HG03039 (cell line): Measurements from ENCODE around the gene NUDT3.
"Not testable (repeated sequence)": the region's sequence is repeated elsewhere in the genome, so short reads cannot be mapped to it uniquely, and the experiment has no call there.

Experiments
- ATAC-seq: cut with Tn5 transposase; IDR thresholded peaks from one replicate; pipeline ENCODE4 v1.9.1; 2021; ENCODE audit warnings: mild to moderate bottlenecking, moderate library complexity; ENCODE audit not compliant: unreplicated experiment

NUDT3 gene

DNA sequence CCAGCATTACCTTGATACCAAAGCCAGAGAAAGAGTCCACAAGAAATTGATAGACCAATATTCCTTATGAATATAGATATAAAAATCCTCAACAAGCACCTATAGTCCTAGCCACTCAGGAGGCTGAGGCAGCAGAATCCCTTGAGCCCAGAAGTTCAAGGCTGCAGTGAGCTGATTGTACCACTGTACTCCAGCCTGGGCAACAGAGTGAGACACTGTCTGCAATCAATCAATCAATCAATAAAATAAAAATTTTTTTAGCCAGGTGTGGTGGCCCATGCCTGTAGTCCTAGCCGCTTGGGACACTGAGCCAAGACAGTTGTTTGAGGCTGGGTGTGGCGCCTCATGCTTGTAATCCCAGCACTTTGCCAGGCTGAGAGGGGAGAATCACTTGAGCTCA lies 124.7 kb downstream of the NUDT3 start:
- ATAC-seq = no peak

DNA sequence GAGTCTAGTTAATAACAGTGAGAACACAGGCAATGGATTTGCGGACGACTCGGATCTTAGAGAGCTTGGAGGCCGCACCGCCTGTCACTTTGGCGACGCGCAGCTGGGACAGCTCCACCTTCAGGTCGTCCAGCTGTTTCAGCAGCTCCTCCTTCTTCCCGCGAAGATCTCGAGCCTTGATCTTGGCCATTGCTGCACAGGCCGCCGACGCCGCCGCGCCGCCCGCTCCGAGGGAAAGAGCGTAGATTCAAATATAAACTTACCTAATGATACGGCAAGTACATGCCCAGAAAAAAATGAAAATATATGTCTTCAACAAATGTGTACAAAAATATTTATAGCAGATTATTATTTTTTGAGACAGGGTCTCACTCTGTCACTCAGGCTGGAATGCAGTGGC lies 129.0 kb downstream of the NUDT3 start:
- not testable (repeated sequence) for ATAC-seq

DNA sequence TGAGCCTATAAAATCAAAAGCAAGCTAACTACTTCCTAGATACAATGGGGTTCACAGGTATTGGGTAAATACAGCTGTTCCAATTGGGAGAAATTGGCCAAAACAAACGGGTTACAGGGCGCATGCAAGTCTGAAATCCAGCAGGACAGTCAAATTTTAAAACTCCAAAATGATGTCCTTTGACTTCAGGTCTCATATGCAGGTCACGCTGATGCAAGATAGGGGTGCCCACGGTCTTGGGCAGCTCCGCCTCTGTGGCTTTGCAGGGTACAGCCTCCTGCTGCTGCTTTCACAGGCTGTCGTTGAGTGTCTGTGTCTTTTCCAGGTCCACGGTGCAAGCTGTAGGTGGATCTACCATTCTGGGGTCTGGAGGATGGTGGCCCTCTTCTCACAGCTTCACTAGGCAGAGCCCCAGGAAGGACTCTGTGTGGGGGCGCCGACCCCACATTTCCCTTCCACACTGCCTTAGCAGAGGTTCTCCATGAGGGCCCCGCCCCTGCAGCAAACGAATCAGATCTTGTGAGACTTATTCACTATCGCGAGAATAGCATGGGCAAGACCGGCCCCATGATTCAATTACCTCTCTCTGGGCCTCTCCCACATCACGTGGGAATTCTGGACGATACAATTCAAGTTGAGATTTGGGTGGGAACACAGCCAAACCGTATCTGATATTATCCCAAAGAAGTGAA lies 131.7 kb downstream of the NUDT3 start:
- ATAC-seq = no peak

DNA sequence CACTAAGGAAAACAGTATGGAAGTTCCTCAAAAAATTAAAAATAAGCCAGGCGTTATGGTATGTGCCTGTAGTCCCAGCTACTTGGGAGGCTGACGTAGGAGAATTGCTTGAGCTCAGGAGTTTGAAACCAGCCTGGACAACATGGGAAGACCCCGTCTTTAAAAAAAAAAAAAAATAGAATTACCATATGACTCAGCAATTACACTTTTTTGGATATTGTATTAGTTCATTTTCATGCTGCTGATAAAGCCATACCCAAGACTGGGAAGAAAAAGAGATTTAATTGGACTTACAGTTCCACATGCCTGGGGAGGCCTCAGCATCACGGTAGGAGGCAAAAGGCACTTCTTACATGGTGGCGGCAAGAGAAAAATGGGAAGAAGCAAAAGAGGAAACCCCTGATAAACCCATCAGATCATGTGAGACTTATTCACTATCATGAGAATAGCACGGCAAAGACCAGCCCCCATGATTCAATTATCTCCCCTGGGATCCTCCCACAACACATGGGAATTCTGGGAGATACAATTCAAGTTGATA lies 132.9 kb downstream of the NUDT3 start:
- ATAC-seq = no peak

DNA sequence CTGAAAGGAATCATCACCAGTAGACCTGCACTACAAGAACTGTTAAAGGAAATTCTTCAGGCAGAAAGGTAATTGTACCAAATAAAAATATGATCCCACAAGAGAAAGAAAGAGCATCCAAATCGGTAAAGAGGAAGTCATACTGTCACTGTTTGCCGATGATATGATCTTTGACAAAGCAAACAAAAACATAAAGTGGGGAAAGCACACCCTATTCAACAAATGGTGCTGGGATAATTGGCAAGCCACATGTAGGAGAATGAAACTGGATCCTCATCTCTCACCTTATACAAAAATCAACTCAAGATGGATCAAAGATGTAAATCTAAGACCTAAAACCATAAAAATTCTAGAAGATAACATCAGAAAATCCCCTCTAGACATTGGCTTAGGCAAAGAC lies 140.1 kb downstream of the NUDT3 start:
- ATAC-seq = not testable (repeated sequence)

DNA sequence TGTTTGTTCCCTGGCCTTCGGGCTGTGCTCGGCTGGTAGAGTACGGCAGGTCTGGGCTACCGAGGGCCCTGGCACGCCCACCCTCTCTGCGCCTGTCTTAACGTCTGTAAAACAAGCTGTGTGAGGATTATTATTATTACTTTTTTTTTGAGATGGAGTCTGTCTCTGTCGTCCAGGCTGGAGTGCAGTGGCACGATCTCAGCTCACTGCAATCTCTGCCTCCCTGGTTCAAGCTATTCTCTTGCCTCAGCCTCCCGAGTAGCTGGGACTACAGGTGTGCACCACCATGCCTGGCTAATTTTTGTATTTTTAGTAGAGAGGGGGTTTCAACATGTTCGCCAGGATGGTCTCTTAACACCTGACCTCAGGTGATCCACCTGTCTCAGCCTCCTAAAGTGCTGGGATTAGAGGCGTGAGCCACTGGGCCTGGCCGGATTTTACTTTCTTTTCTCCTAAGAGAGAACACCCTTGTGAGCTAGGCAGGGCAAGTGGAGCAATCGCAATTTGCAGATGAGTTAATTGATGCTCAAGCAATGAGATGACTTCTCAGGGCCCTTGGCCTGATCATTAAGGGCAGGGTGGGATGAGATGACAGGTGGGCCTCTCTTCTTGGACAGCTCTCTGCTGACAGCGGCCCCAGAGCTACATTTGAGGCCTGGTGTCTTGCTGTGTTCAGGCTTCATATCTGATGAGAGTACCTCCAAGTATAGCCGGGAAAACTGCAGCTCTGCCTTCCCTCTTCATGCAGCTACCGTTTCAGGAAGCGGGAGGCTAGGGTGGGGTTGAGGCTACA lies 142.8 kb downstream of the NUDT3 start:
- ATAC-seq = peak; percentile 15

DNA sequence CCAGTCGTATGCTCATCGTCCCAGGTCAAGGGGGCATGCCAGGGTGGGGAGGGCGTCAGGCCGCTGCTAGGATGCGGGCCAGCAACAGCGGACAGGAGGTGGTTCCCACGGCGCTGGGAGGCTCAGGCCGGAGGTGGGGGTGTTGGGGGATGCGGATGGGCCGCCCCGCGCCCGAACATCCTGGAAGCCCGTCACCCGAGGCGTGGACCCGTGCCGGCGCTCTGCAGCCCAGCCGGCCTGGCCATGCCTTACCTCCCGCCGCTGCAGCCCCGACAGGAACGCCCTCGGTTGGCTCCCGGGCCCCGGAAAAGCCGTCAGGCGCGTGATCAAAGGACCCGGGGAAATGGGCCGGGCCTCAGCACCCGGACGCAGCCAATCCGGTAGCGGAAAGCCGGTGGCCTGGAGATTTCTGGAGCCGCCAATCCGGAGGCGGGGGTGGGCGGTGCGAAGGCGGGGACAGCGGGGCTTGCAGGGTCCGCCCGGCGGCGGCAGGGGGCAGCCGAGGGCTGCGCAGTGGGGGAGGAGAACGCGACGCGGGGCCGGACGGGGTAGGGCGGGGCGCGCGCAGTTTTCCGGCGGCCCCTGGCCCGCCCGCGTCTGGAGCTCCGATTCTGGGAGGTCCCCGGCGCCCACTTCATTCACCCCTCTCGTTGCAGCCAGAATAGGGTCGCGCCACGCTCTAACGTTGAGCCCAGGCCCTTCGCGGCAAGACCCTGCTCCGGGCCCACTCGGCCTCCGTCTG lies 143.6 kb downstream of the NUDT3 start, which contains the start of gene SMIM29:
Gene SMIM29, minus strand, starts transcription at position 280 of the 742 bp plus-strand sequence. CDS start 1,215 bp downstream, outside the sequence.
- peak; percentile 80 for ATAC-seq

DNA sequence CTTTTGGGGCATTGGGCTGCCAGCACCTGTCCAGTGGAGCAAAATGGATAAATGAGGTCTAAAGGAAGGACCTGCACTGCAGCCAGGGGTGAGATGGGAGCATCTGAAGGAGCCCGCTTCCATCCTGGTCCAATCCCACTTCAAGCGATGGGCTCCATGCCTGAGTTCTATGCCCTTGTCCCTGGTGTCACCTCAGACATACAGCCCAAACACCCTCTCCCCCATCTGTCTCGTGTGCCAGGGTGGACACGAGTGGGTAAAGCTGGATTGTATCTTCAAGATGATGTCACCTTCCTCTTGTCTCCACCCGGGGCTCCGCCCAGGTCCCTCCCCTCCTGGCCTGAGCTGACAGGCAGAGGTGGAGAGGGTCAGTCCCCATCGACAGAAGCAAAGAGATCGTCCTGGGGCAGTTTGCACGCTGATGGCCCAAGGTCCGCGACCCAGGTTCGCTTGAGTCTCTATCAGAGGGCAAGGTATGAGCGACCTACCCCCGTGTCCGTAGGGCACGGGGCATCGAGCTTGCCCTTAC lies 144.2 kb downstream of the NUDT3 start:
- peak; percentile 8 for ATAC-seq

DNA sequence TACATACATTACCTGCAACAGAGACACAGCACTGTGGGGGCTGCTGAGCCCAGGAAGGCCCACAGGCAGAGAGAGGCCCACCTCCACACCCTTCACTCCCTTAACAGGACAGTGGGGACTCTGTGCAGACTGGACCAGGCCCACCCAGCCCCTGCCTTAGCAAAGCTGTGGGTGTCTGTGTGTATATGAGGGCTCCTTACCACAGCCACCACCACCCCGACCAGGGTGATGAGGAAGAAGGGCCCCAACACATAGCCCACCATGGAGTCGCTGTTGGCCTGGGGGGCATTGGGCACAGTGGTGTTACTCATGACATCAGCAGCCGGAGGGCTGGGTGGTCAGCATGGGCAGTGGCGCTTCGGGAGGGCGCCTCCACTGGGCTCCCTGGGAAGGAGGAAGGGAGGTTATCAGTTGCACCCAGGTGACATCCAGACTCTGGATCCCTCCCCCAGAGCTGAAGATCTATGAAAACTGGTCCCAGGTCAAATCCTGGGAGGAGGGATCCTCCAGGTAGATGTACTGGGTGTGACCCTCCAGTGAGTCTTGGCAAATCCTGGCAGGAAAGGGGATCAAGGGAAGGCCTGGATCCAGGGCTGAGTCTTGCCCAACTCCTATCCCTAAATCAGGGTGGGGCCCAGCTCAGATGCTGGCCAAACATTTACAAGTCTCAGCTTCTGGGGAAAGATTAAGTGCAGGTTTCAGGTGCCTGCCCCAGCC lies 144.8 kb downstream of the NUDT3 start:
- no peak for ATAC-seq

DNA sequence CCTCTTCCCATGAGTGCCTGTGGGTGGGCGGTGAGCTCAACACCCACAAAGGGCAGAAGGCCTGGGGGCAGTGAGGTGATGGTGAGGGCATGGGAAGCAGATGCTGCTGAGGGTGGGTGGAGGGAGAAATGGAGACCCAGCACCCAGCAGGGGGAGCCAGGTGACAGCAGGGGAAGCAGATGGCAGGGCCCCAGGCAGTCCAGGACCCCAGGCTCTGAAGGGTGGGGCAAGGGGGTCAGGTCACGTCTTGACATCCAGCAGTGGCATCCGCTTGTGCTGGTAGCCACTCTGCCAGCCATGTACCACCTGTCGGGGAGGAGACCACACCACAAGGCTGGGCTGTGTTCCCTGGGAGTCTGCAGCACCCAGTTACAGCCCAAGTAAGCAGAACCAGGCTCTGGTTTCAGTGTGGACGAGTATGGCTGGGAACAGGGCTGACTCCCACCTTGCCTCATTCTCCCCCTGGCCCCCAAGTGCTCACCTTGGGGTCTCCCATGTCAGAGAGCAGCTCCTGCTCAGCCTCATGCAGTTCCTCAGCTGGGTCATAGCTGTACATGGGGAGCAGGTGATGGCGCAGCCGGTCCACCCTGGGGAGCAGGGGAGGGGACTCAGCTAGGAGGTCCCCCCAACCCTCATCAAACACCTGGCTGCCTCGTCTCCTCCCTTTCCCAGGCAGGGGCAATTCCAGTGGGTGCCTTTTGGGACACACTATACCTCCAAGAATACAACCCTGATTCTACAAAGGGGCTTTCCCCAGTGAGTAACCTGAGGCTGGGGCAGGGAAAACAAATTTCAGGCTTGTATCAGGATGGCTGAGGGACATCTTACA lies 145.7 kb downstream of the NUDT3 start:
- ATAC-seq = no peak

DNA sequence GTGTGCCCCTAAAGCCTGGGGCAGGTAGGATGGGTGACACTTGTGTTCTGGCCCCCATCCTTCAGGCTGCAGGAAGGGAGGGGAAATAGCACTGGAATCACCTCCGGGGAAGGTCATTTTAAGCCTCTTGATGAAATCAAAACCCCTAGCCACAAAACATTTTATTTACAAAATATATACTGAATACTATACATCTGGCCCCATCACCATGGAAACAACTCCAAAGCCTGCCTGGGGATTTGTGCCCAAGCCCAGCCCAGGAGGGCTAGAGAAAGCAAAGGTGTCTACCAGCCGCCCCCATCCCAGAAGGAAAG lies 146.3 kb downstream of the NUDT3 start:
- ATAC-seq = no peak

DNA sequence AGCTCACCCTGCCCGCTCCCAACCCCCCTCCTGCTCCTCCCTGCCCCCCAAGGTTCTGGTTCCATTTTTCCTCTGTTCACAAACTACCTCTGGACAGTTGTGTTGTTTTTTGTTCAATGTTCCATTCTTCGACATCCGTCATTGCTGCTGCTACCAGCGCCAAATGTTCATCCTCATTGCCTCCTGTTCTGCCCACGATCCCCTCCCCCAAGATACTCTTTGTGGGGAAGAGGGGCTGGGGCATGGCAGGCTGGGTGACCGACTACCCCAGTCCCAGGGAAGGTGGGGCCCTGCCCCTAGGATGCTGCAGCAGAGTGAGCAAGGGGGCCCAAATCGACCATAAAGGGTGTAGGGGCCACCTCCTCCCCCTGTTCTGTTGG lies 146.7 kb downstream of the NUDT3 start:
- ATAC-seq = not testable (repeated sequence)

DNA sequence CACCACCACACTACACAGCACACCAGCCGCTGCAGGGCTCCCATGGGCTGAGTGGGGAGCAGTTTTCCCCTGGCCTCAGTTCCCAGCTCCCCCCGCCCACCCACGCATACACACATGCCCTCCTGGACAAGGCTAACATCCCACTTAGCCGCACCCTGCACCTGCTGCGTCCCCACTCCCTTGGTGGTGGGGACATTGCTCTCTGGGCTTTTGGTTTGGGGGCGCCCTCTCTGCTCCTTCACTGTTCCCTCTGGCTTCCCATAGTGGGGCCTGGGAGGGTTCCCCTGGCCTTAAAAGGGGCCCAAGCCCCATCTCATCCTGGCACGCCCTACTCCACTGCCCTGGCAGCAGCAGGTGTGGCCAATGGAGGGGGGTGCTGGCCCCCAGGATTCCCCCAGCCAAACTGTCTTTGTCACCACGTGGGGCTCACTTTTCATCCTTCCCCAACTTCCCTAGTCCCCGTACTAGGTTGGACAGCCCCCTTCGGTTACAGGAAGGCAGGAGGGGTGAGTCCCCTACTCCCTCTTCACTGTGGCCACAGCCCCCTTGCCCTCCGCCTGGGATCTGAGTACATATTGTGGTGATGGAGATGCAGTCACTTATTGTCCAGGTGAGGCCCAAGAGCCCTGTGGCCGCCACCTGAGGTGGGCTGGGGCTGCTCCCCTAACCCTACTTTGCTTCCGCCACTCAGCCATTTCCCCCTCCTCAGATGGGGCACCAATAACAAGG lies 147.3 kb downstream of the NUDT3 start:
- not testable (repeated sequence) for ATAC-seq

DNA sequence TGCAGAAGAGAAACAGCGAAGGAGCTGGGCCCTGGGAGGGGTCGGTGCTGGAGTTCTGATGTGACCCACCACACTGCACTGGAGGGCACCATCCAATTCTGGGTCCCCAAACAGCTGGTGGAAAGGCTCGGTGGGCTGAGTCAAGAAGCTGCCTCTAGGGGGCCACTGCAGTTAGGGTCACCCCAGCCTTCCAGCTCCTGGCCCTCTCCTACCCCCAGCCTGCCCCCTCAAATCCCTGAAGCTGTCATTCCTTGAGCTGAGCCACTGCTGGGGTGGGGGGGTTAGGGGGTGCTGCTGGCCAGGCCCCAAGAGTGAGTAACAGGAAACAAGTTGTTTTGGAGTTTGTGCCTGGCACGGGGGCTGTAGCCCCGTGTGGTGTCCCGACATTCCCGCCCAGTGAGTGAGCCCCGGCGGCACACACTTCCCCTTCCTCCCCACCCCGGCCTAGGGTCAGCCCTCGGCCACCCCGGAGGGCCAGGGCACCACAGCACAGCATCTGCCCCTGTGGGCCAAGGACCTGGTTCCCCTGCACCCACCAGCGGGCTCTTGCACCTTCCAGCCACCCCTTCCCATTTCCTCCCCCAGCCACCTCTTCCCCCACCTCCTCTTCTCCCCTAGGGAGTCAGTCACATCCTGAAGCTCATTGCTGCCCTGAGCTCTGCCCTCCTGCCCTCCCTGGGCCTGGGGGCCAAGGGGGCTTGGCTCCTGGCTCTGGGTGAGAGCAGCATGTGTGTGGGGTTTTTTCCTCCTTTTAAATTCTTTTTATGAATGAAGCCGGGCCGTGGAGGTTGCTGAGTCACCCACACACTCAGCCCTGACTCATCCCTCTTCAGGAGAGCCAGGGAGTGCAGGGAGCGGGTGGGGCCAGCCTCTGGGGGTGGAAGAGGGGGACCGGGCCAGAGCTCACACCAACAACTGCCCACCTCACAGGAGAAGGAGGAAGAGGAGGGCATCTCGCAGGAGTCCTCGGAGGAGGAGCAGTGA lies 148.3 kb downstream of the NUDT3 start:
- no peak for ATAC-seq

DNA sequence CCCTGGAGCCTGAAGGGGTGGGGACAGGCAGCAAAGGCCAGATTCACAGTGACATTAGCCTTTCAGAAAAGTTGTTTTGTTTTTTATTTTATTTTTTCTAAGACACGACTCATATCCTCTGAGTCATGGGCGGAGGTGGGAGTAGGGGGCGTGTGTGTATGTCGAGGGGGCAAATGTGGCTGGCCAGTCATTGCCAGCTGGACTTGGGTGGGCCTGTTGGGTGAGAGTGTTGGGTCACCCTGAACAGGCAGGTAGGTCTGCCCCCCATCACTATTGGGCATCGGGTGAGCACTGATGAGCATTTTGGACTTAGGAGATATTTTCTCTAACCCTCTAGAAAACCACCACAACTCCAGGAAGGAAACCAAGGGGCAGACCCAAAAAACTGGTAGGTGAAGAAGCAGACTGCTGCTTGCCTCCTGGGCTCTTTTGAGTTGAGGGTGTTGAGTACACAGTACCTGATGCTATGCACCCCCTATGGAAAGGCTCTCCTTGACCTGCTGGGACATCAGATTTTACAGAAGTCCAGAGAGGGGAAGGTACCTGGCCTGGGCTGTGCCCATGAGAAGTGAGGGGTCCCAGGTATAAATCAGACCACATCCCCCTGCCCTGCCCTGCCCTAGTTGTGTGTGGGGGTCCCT lies 149.2 kb downstream of the NUDT3 start:
- ATAC-seq = no peak

DNA sequence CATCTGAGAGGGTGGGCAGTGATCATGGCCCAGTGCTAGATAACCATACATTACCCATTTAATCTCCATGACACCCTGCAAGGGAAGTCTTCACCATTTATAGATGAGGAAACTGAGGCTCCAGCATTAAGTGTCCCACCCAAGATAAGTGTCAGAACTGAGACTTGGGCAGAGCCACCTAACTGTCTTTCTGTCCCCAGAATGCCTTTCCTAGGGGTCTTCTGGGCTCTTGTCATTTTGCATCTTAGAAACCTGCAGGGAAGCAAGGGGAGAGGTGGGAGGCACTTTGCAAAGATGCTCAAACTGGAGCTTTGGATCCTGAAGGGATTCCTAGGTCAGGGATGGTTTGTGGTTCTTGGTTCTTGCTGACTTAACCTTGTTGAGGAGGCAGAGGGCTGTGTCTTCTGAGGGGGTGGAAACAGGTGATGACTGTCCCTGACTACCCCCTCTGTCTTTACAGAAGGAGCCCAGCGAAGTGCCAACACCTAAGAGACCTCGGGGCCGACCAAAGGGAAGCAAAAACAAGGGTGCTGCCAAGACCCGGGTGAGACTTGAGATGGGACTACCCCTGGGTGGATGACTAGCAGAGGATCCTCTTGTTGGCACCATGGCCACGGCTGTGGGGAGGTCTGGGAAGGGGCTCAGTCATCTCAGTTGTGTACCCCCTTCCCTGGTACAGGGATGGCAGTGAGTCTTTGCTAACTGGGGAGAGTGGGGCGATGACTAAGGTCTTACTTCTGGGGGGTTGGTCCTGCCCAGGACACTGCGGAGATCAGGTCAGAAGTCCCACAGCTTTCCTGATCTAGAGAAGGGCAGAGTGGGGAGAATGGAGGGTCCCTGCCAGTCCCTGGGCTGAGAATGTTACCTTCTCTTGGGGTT lies 150.0 kb downstream of the NUDT3 start:
- ATAC-seq = no peak
